Endothelial cell of umbilical vein (primary cell): ENCODE measurements around the gene TTC29. TPM values are rescaled to one million over a fixed set of nuclear protein-coding genes. Genes with fewer than 3 reads are reported as not detected.

ENCODE experiments used
- BruUV-seq: library from RNA; stranded (reverse); fragments of 400-500 nt; replicated peaks from 2 replicates; lab custom pipeline; 2021; lab: Mats Ljungman, UMichigan
- CTCF ChIA-PET: fragments of 300-600, 350-600 bp; sonication (Branson Sonifier 250); formaldehyde crosslinking; loops from one replicate; lab custom pipeline; 2021; ENCODE audit warnings: antibody characterized with exemption, inconsistent platforms; lab: Charles Lee
- POLR2A ChIA-PET: fragments of 300-600, 350-600 bp; sonication (Branson Sonifier 250); formaldehyde crosslinking; loops from one replicate; lab custom pipeline; 2021; ENCODE audit warnings: antibody characterized with exemption, inconsistent platforms; lab: Charles Lee
- DNase-seq: peaks from one replicate; pipeline ENCODE4 v3.0.0-alpha.2; 2011; ENCODE audit warnings: low read depth, low spot score
- FAIRE-seq: peaks from 2 replicates; lab custom pipeline; 2011; peaks lifted over from hg19 to GRCh38; lab: Jason Lieb, UNC
- H2AFZ ChIP-seq: 2 replicates; pipeline ENCODE4 v1.6.0; 2012; ENCODE audit warnings: low read depth, low read length, control low read depth, inconsistent platforms
- H3K27ac ChIP-seq: 2 replicates; pipeline ENCODE4 v1.5.1; 2011; ENCODE audit warnings: low read depth, mild to moderate bottlenecking, control low read depth, low read length, moderate library complexity; ENCODE audit not compliant: insufficient read depth
- H3K27me3 ChIP-seq, 2 experiments: 2 replicates each; pipeline versions ENCODE4 v1.6.0 to v1.6.1; 2011; ENCODE audit warnings: low read length in 2 of 2, mixed read lengths in 1 of 2; ENCODE audit not compliant: control insufficient read depth in 2 of 2, insufficient read depth in 2 of 2
- H3K36me3 ChIP-seq, 2 experiments: 2 replicates in 1 of 2; 3 replicates in 1 of 2; pipeline ENCODE4 v1.5.1; 2011; ENCODE audit warnings: low read length in 2 of 2, mild to moderate bottlenecking in 1 of 2, moderate library complexity in 1 of 2; ENCODE audit not compliant: control insufficient read depth in 2 of 2, insufficient read depth in 2 of 2; ENCODE audit errors: extremely low read depth in 1 of 2
- H3K4me1 ChIP-seq: 3 replicates; pipeline ENCODE4 v1.5.1; 2011; ENCODE audit warnings: mild to moderate bottlenecking, low read length; ENCODE audit not compliant: control insufficient read depth, insufficient read depth; ENCODE audit errors: extremely low read depth
- H3K4me2 ChIP-seq: 2 replicates; pipeline ENCODE4 v1.6.1; 2011; ENCODE audit warnings: low read length, control low read depth, mixed read lengths; ENCODE audit not compliant: insufficient read depth
- H3K4me3 ChIP-seq, 3 experiments: fragments of 200-600 bp in 1 of 3; sonication (generic), shearing (Covaris generic) in 1 of 3; replicated peaks in 1 of 3; 2 replicates each; pipeline ENCODE4 v1.5.1; 2011 to 2016; ENCODE audit warnings: control low read depth in 3 of 3, low read length in 3 of 3, mild to moderate bottlenecking in 2 of 3, inconsistent platforms in 1 of 3, low read depth in 1 of 3, moderate library complexity in 1 of 3; ENCODE audit not compliant: insufficient read depth in 1 of 3
- H3K79me2 ChIP-seq: 2 replicates; pipeline ENCODE4 v1.6.0; 2012; ENCODE audit warnings: low read length, inconsistent platforms; ENCODE audit not compliant: control insufficient read depth, insufficient read depth
- H3K9ac ChIP-seq: replicated peaks from 2 replicates; pipeline ENCODE3; 2011; ENCODE audit warnings: low read length, control low read depth; ENCODE audit not compliant: insufficient read depth; ENCODE audit errors: extremely low read depth
- H3K9me1 ChIP-seq: replicated peaks from 3 replicates; pipeline ENCODE4 v1.6.0; 2011; ENCODE audit warnings: mild to moderate bottlenecking, low read length; ENCODE audit not compliant: control insufficient read depth, insufficient read depth; ENCODE audit errors: extremely low read depth
- H3K9me3 ChIP-seq: replicated peaks from 2 replicates; pipeline ENCODE4 v1.5.1; 2012; ENCODE audit warnings: low read length, inconsistent platforms; ENCODE audit not compliant: control insufficient read depth, insufficient read depth
- H4K20me1 ChIP-seq: replicated peaks from 2 replicates; pipeline ENCODE3; 2011; ENCODE audit warnings: mild to moderate bottlenecking, low read length; ENCODE audit not compliant: control insufficient read depth, insufficient read depth; ENCODE audit errors: extremely low read depth
- CTCF ChIP-seq, 2 donors: IDR thresholded peaks; 1 replicate in 1 of 2; 2 replicates in 1 of 2; pipeline ENCODE4 v1.5.1; 2011; ENCODE audit warnings: low read length in 2 of 2, mild to moderate bottlenecking in 2 of 2, moderate library complexity in 2 of 2, control low read depth in 1 of 2, inconsistent platforms in 1 of 2, low read depth in 1 of 2; ENCODE audit not compliant: insufficient read depth in 1 of 2; ENCODE audit errors: extremely low read depth in 1 of 2
- EZH2 ChIP-seq: IDR thresholded peaks from 2 replicates; pipeline ENCODE4 v1.6.1; 2012; ENCODE audit warnings: borderline replicate concordance, low read depth, mild to moderate bottlenecking, moderate library complexity, low read length, inconsistent platforms; ENCODE audit not compliant: severe bottlenecking
- FOS ChIP-seq: IDR thresholded peaks from 2 replicates; pipeline ENCODE4 v1.6.1; 2011; ENCODE audit warnings: mild to moderate bottlenecking, low read length, moderate library complexity, borderline replicate concordance; ENCODE audit not compliant: insufficient read depth
- GATA2 ChIP-seq: IDR thresholded peaks from 2 replicates; pipeline ENCODE4 v1.7.0; 2011; ENCODE audit warnings: low read depth, mild to moderate bottlenecking, moderate library complexity, mixed read lengths, low read length; ENCODE audit not compliant: insufficient read length, insufficient read depth
- JUN ChIP-seq: IDR thresholded peaks from 2 replicates; pipeline ENCODE4 v1.6.1; 2011; ENCODE audit warnings: borderline replicate concordance, low read depth; ENCODE audit not compliant: insufficient read length, insufficient read depth
- MAX ChIP-seq: IDR thresholded peaks from 2 replicates; pipeline ENCODE4 v1.6.1; 2011; ENCODE audit not compliant: insufficient read depth, insufficient read length
- MYC ChIP-seq: IDR thresholded peaks from one replicate; pipeline ENCODE4 v1.6.1; 2011; ENCODE audit warnings: mild to moderate bottlenecking, low read depth, low read length
- POLR2A ChIP-seq: IDR thresholded peaks from 2 replicates; pipeline ENCODE4 v1.6.1; 2012; ENCODE audit warnings: low read depth, mild to moderate bottlenecking, control low read depth, low read length
- POLR2AphosphoS5 ChIP-seq: IDR thresholded peaks from 2 replicates; pipeline ENCODE4 v1.6.1; 2012; ENCODE audit warnings: low read depth, mild to moderate bottlenecking, control low read depth, low read length, moderate library complexity; ENCODE audit not compliant: insufficient read depth
- dilution Hi-C: fragments of 300-500 bp; cut with MboI; formaldehyde crosslinking; loops from one replicate; pipeline ENCODE4 v1.15.0; 2019; ENCODE audit warnings: low sequenced_read_pairs; ENCODE audit not compliant: extremely low pct_ligation_motif_present
- intact Hi-C: fragments of 100-400 bp; cut with micrococcal nuclease; formaldehyde crosslinking; loops from one replicate; pipeline ENCODE4 v1.10.0; 2022
- polyA plus RNA-seq, 4 experiments: library from polyadenylated mRNA; depleted of rRNA in 3 of 4; stranded (reverse) in 3 of 4; unstranded in 1 of 4; fragments of >200 nt; gene quantifications; 2 replicates each; pipeline versions ENCODE4 v1.2.1 to v1.2.3, GENCODE V29; 2011 to 2012; ENCODE audit warnings: missing spikeins in 1 of 4
- total RNA-seq: library from RNA; stranded (reverse); gene quantifications from 2 replicates; pipeline ENCODE4 v1.2.3, GENCODE V29; 2021

TTC29 gene
- total and polyA plus RNA-seq, 2 donors (not counting 3 experiments of a cell fraction or from before 2014, with no cell fraction given): not detected

GRCh38 chr4:146762016-146762415 lies 183.6 kb downstream of the TTC29 start:
- Histone ChIP-seq H3K4me2 (no peak overlapping the region), H2AFZ (no peak overlapping the region), H3K9me1 (no peaks in the 10 kb centered on the region), H3K27me3 (peaks cover 0 to 2% of the 10 kb centered on the region in 2 experiments), H3K36me3 (no peaks in the 10 kb centered on the region), H3K79me2 (no peaks in the 10 kb centered on the region), H3K27ac (no peak overlapping the region), H3K9me3 (no peaks in the 10 kb centered on the region), H4K20me1 (no peaks in the 10 kb centered on the region), H3K4me3 (no peak overlapping the region), H3K4me1 (no peaks in the 10 kb centered on the region), H3K9ac (no peak overlapping the region)
- ChIA-PET POLR2A (no interaction called here), CTCF (interaction anchor here (1.0 to 1.3 kb wide), 2 partner anchors 17 to 42 kb away, joined by 3 to 4 read pairs; no protein-coding TSS in a partner anchor)
- TF ChIP-seq JUN: no peak
- TF ChIP-seq MAX: no peak
- no peak for TF ChIP-seq MYC
- TF ChIP-seq POLR2AphosphoS5: no peak
- TF ChIP-seq POLR2A: no peak
- TF ChIP-seq FOS: no peak
- TF ChIP-seq EZH2: no peak
- TF ChIP-seq GATA2: no peak
- TF ChIP-seq CTCF (IDR thresholded peaks at IDR 0.05; ENCODE audit: extremely low read depth in 1 of 2, insufficient read depth in 1 of 2, low read depth in 1 of 2, low read length in 2 of 2): no peak
- DNase-seq: no peak
- BruUV-seq: no TSS peak
- dilution Hi-C loops: no loop called here
- intact Hi-C loops: no loop called here
- no peak for FAIRE-seq
